HG03439 (cell line): ENCODE data around the gene DACT1.

Experiments used
- ATAC-seq: cut with Tn5 transposase; IDR thresholded peaks from one replicate; pipeline ENCODE4 v1.9.1; 2021; ENCODE audit warnings: mild to moderate bottlenecking, moderate library complexity; ENCODE audit not compliant: unreplicated experiment

DACT1 gene

GRCh38 chr14:58635091-58635830, 2.5 kb upstream of the DACT1 start:
- no peak for ATAC-seq

GRCh38 chr14:58636129-58636528, 1.6 kb upstream of the DACT1 start:
- no peak for ATAC-seq

GRCh38 chr14:58637040-58637390, 747 bp upstream of the DACT1 start:
- ATAC-seq: no peak

GRCh38 chr14:58638231-58639197, 752 bp downstream of the DACT1 start:
- ATAC-seq: peak; percentile 29

GRCh38 chr14:58639198-58639565, 1.4 kb downstream of the DACT1 start:
- no peak for ATAC-seq

GRCh38 chr14:58639842-58640484, 2.2 kb downstream of the DACT1 start:
- ATAC-seq: no peak

GRCh38 chr14:58640959-58641358, 3.2 kb downstream of the DACT1 start:
- no peak for ATAC-seq

GRCh38 chr14:58641509-58641908, 3.7 kb downstream of the DACT1 start:
- ATAC-seq: no peak

GRCh38 chr14:58643366-58643765, 5.6 kb downstream of the DACT1 start:
- ATAC-seq: no peak

GRCh38 chr14:58645641-58646040, 7.9 kb downstream of the DACT1 start:
- no peak for ATAC-seq

GRCh38 chr14:58646479-58646878, 8.7 kb downstream of the DACT1 start:
- ATAC-seq: no peak

- no peak for ATAC-seq
Observed at GRCh38 chr14:58647777-58648176, 10.0 kb downstream of the DACT1 start.

- ATAC-seq: no peak
Observed at GRCh38 chr14:58650857-58651256, 13.1 kb downstream of the DACT1 start.

GRCh38 chr14:58656671-58657411, 19.1 kb downstream of the DACT1 start:
- no peak for ATAC-seq

GRCh38 chr14:58659061-58659460, 21.3 kb downstream of the DACT1 start:
- ATAC-seq: no peak

- ATAC-seq: no peak
Observed at GRCh38 chr14:58659846-58660245, 22.1 kb downstream of the DACT1 start.

GRCh38 chr14:58660407-58660806, 22.6 kb downstream of the DACT1 start:
- ATAC-seq: no peak

- ATAC-seq: no peak
Observed at GRCh38 chr14:58662018-58662417, 24.3 kb downstream of the DACT1 start.

- no peak for ATAC-seq
Observed at GRCh38 chr14:58662759-58663158, 25.0 kb downstream of the DACT1 start.

GRCh38 chr14:58663494-58664111, 25.8 kb downstream of the DACT1 start:
- ATAC-seq: no peak
